HFF-Myc (cell line): ENCODE results near the gene PPP1R1B.

Experiments used
- DNase-seq: peaks from one replicate; pipeline ENCODE4 v3.0.0-alpha.2; 2011; ENCODE audit warnings: low read depth; ENCODE audit errors: extremely low read depth
- H3K4me3 ChIP-seq: replicated peaks from 2 replicates; pipeline ENCODE4 v1.5.1; 2011; ENCODE audit warnings: low read depth, mild to moderate bottlenecking, control low read depth, low read length
- TF ChIP-seq, protein P1 (sequence below): IDR thresholded peaks from 2 replicates; pipeline ENCODE4 v1.5.1; 2012; ENCODE audit warnings: mild to moderate bottlenecking, low read depth, low read length, control low read depth; ENCODE audit errors: missing control alignments

The PPP1R1B gene

DNA sequence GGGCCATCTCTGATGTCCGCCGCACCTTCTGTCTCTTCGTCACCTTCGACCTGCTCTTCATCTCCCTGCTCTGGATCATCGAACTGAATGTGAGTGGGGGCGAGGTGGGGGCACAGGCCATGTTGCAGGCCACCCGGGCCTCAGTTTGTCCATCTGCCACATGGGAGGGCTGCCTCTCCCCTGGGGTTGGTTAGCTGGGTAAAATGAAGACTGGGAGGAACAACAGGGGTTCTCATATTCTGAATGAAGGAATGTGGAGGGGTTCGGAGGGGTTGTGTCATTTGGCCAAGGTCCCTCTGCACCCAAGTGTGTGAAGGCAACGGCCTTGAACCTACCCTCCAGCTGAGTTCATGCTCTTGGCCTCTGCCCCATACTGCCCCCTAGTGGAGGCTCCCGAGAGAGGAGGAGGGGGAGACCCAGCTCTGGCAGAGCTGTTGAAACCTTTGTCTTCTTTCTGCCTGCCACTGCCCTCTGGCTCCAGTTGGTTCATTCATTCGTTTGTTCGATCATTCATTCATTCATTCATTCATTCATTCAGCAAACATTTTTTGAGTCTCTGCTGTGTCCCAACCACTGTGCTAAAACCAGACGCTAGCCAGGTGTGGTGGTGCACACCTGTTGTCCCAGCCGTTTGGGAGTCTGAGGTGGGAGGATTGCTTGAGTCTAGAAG is 27.0 kb downstream of the PPP1R1B start:
- TF ChIP-seq, protein P1, sequence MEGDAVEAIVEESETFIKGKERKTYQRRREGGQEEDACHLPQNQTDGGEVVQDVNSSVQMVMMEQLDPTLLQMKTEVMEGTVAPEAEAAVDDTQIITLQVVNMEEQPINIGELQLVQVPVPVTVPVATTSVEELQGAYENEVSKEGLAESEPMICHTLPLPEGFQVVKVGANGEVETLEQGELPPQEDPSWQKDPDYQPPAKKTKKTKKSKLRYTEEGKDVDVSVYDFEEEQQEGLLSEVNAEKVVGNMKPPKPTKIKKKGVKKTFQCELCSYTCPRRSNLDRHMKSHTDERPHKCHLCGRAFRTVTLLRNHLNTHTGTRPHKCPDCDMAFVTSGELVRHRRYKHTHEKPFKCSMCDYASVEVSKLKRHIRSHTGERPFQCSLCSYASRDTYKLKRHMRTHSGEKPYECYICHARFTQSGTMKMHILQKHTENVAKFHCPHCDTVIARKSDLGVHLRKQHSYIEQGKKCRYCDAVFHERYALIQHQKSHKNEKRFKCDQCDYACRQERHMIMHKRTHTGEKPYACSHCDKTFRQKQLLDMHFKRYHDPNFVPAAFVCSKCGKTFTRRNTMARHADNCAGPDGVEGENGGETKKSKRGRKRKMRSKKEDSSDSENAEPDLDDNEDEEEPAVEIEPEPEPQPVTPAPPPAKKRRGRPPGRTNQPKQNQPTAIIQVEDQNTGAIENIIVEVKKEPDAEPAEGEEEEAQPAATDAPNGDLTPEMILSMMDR: peak; percentile 96
- no peak for DNase-seq

DNA sequence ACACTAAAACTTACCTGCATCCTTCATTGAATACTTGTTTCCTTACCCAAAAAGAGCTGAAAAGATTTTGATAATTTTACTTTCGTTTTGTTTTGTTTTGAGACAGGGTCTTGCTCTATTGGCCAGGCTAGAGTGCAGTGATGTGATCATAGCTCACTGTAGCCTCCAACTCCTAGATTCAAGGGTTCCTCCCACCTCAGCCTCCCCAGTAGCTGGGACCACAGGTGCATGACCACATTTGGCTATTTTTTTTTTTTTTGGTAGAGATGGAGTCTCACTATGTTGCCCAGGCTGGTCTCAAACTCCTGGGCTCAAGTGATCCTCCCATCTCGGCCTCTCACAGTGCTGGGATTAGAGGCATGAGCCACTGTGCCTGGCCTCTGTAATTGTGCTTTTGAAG is 28.4 kb downstream of the PPP1R1B start:
- H3K4me3 ChIP-seq: no peak overlapping the region
- TF ChIP-seq, protein P1: no peak
- no peak for DNase-seq

More for the DNA sequence above, 27.0 kb downstream of the PPP1R1B start:
- H3K4me3 ChIP-seq: no peak overlapping the region

DNA sequence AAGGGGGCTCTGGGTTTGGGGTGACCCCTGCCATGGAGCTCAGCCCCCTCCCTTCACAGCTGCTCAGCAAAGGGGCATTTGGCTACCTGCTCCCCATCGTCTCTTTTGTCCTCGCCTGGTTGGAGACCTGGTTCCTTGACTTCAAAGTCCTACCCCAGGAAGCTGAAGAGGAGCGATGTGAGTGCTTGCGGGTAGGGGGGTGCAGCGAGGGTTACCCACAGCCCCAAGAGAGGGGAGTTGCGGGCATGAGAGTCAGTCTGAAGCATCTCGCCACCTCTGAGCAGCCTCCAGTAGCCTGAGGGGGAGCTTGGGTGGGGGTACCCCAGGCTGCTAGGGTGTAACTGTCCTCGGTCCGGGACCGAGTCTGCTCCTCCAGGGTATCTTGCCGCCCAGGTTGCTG is 31.6 kb downstream of the PPP1R1B start:
- no peak for DNase-seq
- TF ChIP-seq, protein P1: no peak
- no peak overlapping the region for H3K4me3 ChIP-seq

DNA sequence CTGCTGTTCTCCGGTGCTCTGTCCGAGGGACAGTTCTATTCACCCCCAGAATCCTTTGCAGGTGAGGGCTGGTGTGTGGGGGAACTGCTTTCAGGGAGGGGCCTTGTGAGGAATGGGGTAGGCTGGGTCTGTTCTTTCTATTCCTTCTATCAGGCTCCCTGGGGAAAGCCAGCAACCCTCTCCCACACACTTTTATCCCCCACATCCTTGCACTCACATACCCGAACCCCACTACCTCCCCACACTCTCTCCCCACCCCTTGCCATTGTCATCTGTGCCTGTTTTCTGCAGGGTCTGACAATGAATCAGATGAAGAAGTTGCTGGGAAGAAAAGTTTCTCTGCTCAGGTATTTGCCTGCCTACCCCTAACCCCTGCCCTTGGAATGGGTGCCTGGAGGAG is 32.0 kb downstream of the PPP1R1B start:
- no peak overlapping the region for H3K4me3 ChIP-seq
- TF ChIP-seq, protein P1: no peak
- DNase-seq: no peak

DNA sequence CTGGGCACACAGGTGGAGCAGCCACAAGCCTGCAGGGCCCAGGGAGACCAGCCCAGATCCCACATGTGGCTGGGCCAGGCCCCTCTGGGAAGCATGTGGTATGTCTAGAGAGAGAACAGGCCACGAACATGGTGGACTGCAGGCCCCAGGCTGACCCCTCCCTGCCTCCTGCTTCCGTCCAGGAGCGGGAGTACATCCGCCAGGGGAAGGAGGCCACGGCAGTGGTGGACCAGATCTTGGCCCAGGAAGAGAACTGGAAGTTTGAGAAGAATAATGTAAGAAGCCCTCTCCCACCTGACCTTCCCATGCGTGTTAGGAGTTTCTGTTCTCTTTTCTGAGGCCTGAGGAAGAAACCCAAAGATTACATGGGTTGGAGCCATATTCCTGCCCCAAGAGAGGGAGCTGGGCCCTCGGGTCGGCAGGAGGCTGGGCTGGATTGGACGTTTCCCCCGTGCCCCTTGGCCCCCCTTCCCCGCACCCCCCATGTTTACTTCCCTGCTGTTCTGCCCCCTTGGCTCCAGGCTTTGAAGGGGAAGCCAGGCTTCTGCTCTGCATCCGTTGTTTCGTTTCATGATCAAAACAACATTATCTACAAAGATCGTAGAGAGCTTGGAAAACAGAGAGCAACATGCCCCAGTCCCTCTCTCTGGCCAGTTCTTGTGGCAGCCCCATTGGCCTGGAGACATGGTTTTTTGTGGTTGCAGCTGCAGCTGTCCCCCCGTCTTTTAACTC is 32.7 kb downstream of the PPP1R1B start:
- TF ChIP-seq, protein P1: no peak
- H3K4me3 ChIP-seq: no peak overlapping the region
- no peak for DNase-seq

DNA sequence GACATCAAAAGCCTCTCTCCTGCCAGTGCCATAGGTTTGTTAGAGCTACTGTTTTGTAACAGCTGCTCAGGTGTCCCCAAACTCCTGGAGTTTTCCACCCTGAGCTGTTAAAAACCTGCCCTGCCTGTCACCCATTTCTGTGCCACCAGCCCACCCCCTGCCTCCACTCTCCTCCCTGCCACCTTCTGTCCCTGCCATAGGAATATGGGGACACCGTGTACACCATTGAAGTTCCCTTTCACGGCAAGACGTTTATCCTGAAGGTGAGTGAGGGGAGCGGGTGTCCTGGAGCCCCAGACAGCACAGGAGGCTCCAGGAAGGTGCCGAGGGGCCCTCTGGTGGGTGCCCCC is 33.2 kb downstream of the PPP1R1B start:
- no peak for DNase-seq
- no peak overlapping the region for H3K4me3 ChIP-seq
- TF ChIP-seq, protein P1: no peak
